Measurements from ENCODE around the gene FRMD8. TPM values are rescaled to one million over a fixed set of nuclear protein-coding genes. Genes with fewer than 3 reads are reported as not detected.

Gene FRMD8
- total and polyA plus RNA-seq, 2 of the 8 experiments (the other 6 are each of a cell fraction or from before 2014, with no cell fraction given): 15.0 to 19.2 TPM

DNA sequence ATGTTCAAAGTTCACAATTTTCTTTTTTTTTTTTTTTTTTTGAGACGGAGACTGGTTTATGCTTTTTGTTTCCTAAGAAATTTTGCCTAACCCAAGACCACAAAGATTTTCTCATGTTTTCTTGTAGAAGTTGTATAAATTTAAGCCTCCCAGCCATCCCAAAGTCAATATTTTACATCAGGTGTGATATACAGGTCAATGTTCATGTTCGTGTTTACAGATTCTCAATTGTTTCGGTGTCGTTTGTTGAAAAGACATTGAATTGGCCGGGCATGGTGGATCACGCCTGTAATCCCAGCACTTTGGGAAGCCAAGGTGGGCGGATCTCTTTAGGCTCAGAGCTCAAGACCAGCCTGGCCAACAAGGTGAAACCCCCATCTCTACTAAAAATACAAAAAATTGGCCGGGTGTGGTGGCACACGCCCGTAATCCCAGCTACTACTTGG, 15.4 kb downstream of the FRMD8 start (continued):
- TF ChIP-seq, protein P1, sequence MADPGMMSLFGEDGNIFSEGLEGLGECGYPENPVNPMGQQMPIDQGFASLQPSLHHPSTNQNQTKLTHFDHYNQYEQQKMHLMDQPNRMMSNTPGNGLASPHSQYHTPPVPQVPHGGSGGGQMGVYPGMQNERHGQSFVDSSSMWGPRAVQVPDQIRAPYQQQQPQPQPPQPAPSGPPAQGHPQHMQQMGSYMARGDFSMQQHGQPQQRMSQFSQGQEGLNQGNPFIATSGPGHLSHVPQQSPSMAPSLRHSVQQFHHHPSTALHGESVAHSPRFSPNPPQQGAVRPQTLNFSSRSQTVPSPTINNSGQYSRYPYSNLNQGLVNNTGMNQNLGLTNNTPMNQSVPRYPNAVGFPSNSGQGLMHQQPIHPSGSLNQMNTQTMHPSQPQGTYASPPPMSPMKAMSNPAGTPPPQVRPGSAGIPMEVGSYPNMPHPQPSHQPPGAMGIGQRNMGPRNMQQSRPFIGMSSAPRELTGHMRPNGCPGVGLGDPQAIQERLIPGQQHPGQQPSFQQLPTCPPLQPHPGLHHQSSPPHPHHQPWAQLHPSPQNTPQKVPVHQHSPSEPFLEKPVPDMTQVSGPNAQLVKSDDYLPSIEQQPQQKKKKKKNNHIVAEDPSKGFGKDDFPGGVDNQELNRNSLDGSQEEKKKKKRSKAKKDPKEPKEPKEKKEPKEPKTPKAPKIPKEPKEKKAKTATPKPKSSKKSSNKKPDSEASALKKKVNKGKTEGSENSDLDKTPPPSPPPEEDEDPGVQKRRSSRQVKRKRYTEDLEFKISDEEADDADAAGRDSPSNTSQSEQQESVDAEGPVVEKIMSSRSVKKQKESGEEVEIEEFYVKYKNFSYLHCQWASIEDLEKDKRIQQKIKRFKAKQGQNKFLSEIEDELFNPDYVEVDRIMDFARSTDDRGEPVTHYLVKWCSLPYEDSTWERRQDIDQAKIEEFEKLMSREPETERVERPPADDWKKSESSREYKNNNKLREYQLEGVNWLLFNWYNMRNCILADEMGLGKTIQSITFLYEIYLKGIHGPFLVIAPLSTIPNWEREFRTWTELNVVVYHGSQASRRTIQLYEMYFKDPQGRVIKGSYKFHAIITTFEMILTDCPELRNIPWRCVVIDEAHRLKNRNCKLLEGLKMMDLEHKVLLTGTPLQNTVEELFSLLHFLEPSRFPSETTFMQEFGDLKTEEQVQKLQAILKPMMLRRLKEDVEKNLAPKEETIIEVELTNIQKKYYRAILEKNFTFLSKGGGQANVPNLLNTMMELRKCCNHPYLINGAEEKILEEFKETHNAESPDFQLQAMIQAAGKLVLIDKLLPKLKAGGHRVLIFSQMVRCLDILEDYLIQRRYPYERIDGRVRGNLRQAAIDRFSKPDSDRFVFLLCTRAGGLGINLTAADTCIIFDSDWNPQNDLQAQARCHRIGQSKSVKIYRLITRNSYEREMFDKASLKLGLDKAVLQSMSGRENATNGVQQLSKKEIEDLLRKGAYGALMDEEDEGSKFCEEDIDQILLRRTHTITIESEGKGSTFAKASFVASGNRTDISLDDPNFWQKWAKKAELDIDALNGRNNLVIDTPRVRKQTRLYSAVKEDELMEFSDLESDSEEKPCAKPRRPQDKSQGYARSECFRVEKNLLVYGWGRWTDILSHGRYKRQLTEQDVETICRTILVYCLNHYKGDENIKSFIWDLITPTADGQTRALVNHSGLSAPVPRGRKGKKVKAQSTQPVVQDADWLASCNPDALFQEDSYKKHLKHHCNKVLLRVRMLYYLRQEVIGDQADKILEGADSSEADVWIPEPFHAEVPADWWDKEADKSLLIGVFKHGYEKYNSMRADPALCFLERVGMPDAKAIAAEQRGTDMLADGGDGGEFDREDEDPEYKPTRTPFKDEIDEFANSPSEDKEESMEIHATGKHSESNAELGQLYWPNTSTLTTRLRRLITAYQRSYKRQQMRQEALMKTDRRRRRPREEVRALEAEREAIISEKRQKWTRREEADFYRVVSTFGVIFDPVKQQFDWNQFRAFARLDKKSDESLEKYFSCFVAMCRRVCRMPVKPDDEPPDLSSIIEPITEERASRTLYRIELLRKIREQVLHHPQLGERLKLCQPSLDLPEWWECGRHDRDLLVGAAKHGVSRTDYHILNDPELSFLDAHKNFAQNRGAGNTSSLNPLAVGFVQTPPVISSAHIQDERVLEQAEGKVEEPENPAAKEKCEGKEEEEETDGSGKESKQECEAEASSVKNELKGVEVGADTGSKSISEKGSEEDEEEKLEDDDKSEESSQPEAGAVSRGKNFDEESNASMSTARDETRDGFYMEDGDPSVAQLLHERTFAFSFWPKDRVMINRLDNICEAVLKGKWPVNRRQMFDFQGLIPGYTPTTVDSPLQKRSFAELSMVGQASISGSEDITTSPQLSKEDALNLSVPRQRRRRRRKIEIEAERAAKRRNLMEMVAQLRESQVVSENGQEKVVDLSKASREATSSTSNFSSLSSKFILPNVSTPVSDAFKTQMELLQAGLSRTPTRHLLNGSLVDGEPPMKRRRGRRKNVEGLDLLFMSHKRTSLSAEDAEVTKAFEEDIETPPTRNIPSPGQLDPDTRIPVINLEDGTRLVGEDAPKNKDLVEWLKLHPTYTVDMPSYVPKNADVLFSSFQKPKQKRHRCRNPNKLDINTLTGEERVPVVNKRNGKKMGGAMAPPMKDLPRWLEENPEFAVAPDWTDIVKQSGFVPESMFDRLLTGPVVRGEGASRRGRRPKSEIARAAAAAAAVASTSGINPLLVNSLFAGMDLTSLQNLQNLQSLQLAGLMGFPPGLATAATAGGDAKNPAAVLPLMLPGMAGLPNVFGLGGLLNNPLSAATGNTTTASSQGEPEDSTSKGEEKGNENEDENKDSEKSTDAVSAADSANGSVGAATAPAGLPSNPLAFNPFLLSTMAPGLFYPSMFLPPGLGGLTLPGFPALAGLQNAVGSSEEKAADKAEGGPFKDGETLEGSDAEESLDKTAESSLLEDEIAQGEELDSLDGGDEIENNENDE (IDR thresholded peaks at IDR 0.05; ENCODE audit: insufficient replicate concordance, low read length): no peak
- TF ChIP-seq CREB1 (IDR thresholded peaks at IDR 0.05) (no peak), JUND (IDR thresholded peaks at IDR 0.05; ENCODE audit: low read length) (no peak), CBX8 (IDR thresholded peaks at IDR 0.05; ENCODE audit: borderline replicate concordance, low read depth, low read length) (no peak), POLR2A (IDR thresholded peaks at IDR 0.05; ENCODE audit: control extremely low read depth in 1 of 2, low read depth in 2 of 2, low read length in 2 of 2) (no peak), GABPA (IDR thresholded peaks at IDR 0.05; ENCODE audit: borderline replicate concordance, insufficient read depth, low read length) (no peak), RXRA (IDR thresholded peaks at IDR 0.05; ENCODE audit: insufficient read depth, low read depth, low read length) (no peak), SIX5 (IDR thresholded peaks at IDR 0.05; ENCODE audit: low read depth, low read length) (no peak)

All from H1 (cell line).